Epidermal melanocyte (primary cell): ENCODE results near the gene C4B.
"Not testable (repeated sequence)": the region's sequence is repeated elsewhere in the genome, so short reads cannot be mapped to it uniquely, and the experiment has no call there.

Source experiments
- DNase-seq: peaks from one replicate; pipeline ENCODE4 v3.0.0; 2011; ENCODE audit warnings: low spot score; ENCODE audit not compliant: insufficient read length

Gene C4B

GRCh38 chr6:32014547-32014946, at the start of gene C4B:
Gene C4B (plus strand): TSS chr6:32014795. CDS start chr6:32014846, 51 bp downstream.
- not testable (repeated sequence) for DNase-seq

DNA sequence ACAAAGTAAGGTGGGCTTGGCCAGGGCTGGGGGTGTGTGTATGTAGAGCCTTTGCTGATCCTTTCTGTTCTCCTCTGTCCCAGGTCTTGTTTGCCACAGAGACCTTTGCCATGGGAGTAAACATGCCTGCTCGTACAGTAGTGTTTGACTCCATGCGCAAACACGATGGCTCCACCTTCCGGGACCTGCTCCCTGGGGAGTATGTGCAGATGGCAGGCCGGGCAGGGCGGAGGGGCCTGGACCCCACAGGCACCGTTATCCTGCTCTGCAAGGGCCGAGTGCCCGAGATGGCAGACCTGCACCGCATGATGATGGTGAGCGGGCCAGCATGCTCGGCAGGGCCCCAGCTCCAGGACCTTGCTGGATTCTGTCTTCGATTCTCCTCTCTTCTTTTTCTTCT, 48.9 kb upstream of the C4B start:
- DNase-seq: no peak

GRCh38 chr6:31966506-31966905, 48.1 kb upstream of the C4B start:
- no peak for DNase-seq

DNA sequence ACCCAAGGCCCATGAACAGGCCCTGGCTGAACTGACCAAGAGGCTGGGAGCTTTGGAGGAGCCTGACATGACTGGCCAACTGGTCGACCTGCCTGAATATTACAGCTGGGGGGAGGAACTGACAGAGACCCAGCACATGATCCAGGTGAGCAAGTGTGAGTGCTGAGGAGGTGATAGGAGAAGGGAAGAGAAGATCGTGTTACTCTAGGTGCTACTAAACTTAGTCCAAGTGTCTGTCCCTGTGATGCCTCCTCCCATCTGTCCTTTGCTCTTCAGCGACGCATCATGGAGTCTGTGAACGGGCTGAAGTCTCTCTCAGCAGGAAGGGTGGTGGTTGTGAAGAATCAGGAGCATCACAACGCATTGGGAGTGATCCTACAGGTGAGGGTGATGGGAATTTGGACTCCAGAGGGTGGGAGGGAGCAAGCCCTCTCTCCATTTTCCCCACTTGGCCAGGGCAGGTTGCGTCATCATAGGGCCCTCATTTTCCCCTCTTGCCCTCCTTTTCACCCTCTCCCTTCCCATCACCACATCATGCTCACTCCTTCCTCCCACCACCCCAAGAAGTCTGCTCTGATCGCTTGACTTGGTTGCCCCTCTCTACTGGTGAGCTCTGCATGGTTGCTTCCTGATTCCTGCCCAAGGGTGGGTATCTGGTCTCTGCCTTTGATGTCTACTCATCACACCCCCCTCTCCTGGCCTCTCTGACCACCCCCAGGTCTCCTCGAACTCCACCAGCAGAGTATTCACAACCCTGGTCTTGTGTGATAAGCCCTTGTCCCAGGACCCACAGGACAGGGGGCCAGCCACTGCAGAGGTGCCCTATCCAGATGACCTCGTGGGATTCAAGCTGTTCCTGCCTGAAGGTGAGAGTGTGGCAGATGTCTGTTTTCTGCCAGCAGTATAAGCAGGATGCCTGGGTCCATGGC, 47.3 kb upstream of the C4B start:
- DNase-seq: no peak

DNA sequence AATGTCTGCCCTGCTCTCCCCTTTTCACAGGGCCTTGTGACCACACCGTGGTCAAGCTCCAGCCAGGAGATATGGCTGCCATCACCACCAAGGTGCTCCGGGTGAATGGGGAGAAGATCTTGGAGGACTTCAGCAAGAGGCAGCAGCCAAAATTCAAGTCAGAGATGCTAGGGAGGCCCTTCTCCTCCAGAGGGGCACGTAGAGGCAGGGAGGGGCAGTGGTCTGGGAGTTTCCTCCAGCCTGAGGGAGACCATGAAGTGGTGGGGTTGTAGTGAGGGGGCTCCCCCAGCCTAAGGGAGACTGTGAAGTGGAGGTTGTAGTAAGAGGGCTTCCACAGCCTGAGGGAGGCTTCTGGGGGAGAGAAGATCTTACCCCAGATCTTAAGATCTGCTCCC, 46.7 kb upstream of the C4B start:
- no peak for DNase-seq

GRCh38 chr6:31968326-31968725, 46.3 kb upstream of the C4B start:
- DNase-seq: no peak

GRCh38 chr6:31968791-31969711, 45.5 kb upstream of the C4B start:
- no peak for DNase-seq

GRCh38 chr6:31969712-31970603, 44.6 kb upstream of the C4B start:
- DNase-seq: no peak

GRCh38 chr6:31970604-31971271, 43.9 kb upstream of the C4B start:
- DNase-seq: no peak

DNA sequence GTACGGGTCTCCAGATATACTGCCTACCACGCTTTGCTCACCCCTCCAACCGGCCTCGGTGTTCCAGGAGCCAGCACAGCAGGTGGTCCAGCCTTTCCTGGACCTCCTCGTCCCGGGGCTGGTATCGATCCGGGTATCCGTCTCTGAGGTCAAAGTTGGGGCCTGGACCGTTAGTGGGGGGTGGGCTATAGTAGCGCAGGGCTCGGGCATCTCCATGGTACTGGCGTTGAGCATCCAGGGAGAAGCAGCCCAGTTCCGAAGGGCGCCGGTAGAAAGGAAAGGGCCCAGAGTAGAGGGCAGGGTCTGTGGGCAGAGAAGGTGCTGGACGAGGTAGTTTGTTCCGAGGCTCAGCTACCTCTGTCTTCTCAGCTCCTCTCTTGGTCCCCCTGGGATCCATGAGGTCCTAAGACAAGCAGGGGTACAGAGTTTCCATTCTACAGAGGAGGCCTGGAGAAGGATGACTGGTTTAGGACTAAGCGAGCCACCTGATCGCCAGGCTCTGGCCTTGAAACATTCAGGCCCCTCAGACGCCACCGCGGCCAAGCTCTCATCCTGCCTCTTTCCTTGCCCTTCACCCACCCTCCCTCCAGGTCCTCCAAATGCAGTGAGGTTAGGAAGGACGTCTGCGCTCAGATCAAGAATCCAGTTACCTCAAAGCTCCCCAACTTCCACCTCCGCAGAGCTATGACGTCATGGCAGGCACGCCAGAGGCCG, 43.2 kb upstream of the C4B start:
- no peak for DNase-seq

- DNase-seq: peak; percentile 100
Observed at GRCh38 chr6:31971993-31972708, 42.4 kb upstream of the C4B start, which contains the start of gene DXO. Gene DXO (minus strand): TSS chr6:31972138. CDS start chr6:31971675, 463 bp downstream.

DNA sequence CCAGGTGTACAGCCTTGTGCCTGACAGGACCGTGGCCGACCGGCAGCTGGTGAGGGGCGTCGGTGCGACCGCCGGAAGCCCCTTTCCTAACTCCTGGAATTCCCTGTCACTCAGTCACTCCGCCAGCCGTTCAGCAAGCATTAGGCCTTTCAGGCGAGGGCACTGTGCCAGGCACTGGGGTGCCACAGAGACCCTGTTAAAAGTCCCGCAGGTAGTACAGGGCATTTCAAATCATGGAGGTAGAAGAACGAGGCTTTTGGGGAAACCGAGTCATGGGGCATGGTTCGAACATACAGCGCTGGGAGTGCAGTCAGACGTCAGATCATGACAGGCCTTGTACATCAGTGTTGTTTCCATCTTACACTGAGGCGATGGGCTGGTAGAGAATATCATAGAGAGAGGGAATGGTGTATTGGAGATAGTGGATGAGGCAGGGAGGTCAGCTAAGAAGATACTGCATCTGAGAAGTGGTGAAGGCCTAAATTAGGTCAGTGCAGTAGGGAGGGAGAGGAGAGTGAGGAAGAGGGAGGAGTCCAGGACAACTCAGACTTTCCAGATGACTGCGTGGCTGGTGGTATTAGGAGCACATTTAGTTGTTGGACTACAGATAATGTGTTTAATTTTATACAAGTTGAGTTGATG, 41.8 kb upstream of the C4B start:
- DNase-seq: no peak

DNA sequence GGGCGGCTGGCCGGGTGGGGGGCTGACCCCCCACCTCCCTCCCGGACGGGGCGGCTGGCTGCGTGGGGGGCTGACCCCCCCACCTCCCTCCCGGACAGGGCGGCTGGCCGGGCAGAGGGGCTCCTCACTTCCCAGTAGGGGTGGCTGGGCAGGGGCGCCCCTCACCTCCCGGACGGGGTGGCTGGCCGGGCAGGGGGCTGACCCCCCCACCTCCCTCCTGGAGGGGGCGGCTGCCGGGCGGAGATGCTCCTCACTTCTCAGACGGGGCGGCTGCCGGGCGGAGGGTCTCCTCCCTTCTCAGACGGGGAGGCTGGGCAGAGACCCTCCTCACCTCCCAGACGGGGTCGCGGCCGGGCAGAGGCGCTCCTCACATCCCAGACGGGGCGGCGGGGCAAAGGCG, 38.5 kb upstream of the C4B start:
- DNase-seq: not testable (repeated sequence)

DNA sequence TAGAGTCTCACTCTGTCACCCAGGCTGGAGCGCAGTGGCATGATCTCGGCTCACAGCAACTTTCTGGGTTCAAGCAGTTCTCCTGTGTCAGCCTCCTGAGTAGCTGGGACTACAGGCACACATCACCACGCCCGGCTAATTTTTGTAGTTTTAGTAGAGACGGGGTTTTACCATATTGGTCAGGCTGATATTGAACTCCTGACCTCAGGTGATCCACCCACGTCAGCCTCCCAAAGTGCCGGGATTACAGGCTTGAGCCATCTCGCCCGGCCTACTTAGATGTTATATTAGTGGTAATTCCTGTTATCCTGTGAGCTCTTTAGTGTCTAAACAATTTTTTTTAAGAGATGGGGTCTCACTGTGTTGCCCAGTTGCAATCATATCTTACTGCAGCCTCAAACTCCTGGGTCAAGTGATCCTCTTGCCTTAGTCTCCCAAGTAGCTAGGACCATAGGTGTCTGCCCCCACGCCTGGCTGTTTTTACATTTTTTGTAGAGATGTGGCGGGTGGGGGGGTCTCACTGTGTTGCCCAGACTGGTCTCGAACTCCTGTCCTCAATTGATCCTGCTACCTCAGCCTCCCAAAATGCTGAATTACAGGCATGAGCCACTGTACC, 36.7 kb upstream of the C4B start:
- no peak for DNase-seq

DNA sequence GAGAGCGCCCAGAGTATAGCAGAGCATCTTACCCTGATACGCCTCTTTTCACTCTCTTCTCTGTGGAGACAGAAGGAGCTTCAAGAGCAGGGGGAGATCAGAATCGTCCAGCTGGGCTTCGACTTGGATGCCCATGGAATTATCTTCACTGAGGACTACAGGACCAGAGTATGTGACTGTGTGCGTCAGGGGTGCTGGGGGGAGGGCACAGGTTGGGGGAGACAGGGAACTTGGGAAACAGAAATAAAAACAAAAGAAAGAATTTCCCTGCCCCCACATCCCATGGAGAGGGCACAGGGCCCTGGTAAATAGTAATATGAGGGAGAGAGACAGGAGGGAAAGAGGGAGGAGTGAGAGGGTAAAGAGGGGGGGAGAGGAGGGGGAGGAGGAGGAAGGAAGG, 35.8 kb upstream of the C4B start:
- DNase-seq: no peak

GRCh38 chr6:31979238-31979898, 35.2 kb upstream of the C4B start:
- DNase-seq: no peak

DNA sequence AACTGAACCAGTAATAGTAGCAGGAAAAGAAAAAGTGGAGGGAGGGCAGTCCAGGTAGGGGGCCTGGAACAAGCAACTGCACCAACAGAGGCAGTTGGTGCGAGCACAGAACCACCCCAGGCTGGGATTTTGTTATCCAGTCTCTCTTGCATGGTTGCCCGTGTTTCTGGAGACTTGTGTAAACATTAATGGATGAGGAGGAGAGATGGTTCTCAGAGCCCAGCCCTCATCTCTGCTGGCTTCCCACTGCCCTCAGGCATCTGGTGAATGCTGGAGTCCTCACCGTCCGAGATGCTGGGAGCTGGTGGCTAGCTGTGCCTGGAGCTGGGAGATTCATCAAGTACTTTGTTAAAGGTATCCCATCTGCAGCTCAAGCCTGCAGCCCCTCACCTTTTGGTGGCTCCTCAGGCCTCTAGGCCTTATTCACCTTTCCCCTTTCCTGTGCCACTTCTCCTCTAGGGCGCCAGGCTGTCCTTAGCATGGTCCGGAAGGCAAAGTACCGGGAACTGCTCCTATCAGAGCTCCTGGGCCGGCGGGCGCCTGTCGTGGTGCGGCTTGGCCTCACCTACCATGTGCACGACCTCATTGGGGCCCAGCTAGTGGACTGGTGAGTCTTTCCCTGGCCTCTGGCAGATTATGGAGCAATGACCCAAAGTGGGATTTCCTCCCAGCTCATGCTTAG, 34.3 kb upstream of the C4B start:
- not testable (repeated sequence) for DNase-seq
